ENCODE data around the gene SPON1. TPM values are rescaled to one million over a fixed set of nuclear protein-coding genes. Genes with fewer than 3 reads are reported as not detected.
"Not testable (repeated sequence)": the region's sequence is repeated elsewhere in the genome, so short reads cannot be mapped to it uniquely, and the experiment has no call there.

Gene SPON1
- total RNA-seq, 4 donors from 2014 or later: 42.6 to 74.0 (median 56.1) TPM

DNA sequence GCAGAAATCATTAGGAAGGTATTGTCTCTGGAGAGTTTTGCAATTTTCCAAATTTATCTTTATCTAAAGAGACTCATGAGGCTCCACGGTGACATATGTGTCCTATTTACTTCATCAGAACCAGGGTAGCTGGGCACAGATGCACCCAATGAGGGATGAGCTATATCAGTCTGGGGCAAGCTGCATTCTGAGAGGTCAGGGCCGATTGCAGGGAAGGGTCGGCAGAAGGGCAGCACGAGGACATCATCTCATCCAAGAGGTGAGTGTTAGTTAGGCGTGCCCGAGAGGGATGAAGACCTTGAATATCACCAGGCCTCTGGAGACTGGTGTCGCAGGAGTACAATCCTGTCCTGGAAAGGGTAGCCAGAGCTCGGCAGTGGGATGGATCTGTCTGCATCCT is 41.0 kb upstream of the SPON1 start:
- no peaks in the 10 kb centered on the region for H3K9me3 ChIP-seq
- TF ChIP-seq, protein P1, sequence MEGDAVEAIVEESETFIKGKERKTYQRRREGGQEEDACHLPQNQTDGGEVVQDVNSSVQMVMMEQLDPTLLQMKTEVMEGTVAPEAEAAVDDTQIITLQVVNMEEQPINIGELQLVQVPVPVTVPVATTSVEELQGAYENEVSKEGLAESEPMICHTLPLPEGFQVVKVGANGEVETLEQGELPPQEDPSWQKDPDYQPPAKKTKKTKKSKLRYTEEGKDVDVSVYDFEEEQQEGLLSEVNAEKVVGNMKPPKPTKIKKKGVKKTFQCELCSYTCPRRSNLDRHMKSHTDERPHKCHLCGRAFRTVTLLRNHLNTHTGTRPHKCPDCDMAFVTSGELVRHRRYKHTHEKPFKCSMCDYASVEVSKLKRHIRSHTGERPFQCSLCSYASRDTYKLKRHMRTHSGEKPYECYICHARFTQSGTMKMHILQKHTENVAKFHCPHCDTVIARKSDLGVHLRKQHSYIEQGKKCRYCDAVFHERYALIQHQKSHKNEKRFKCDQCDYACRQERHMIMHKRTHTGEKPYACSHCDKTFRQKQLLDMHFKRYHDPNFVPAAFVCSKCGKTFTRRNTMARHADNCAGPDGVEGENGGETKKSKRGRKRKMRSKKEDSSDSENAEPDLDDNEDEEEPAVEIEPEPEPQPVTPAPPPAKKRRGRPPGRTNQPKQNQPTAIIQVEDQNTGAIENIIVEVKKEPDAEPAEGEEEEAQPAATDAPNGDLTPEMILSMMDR (IDR thresholded peaks at IDR 0.05): no peak
- no peak for TF ChIP-seq POLR2AphosphoS5 (IDR thresholded peaks at IDR 0.05)
- no peak for TF ChIP-seq EP300 (IDR thresholded peaks at IDR 0.05; ENCODE audit: low read depth)
- TF ChIP-seq POLR2A (IDR thresholded peaks at IDR 0.05): no peak
- H3K36me3 ChIP-seq: no peaks in the 10 kb centered on the region
- H3K27ac ChIP-seq: no peak overlapping the region
- 69 to 87% methylated on average over 3 to 8 of the region's 8 CpGs for WGBS, 2 donors (ENCODE audit: low coverage in 1 of 2)
- intact Hi-C loops (cut with DNase I; ENCODE audit: low total_unique reads): no loop called here
- H3K4me3 ChIP-seq: no peak overlapping the region
- in situ Hi-C loops (cut with MboI; ENCODE audit: low pct_ligation_motif_present in 1 of 4, low pct_unique_long_range_greater_than_20kb in 1 of 4, low sequenced_read_pairs in 3 of 4): no loop called here
- no peak for DNase-seq
- no peaks in the 10 kb centered on the region for H3K27me3 ChIP-seq
- H3K4me1 ChIP-seq: peaks cover 0 to 11% (median 0%) of the 10 kb centered on the region in 4 donors

DNA sequence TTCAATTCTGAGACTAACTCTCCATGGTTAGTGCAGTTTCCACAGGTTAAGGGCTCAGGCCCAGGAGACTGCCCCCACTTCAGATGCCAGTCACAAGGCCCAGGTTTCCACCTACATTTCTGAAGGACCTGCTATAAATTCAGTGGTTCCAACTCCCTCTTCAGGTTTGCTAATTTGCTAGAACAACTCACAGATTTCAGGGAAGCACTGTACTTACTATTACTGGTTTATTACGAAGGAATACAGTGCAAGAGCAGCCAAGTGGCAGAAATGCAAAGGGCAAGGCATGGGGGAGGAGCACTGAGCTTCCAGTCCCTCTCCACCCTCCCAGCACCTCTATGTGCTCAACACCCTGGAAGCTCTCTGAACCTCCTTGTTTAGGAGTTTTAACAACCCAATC is 39.3 kb upstream of the SPON1 start:
- no peaks in the 10 kb centered on the region for H3K27me3 ChIP-seq
- no peaks in the 10 kb centered on the region for H3K9me3 ChIP-seq
- WGBS, 2 donors (ENCODE audit: low coverage in 1 of 2): 46% methylated on average over 1 of the region's 1 CpG; no CpG with 5 or more reads in 1 of the 2 donors
- no peak for DNase-seq
- peaks cover 0 to 11% (median 0%) of the 10 kb centered on the region in 4 donors for H3K4me1 ChIP-seq
- H3K4me3 ChIP-seq: no peak overlapping the region
- in situ Hi-C loops (cut with MboI; ENCODE audit: low pct_ligation_motif_present in 1 of 4, low pct_unique_long_range_greater_than_20kb in 1 of 4, low sequenced_read_pairs in 3 of 4) (no loop called here), intact Hi-C loops (cut with DNase I; ENCODE audit: low total_unique reads) (no loop called here)
- no peak for TF ChIP-seq EP300 (IDR thresholded peaks at IDR 0.05; ENCODE audit: low read depth)
- TF ChIP-seq POLR2AphosphoS5 (IDR thresholded peaks at IDR 0.05): no peak
- TF ChIP-seq, protein P1 (IDR thresholded peaks at IDR 0.05): no peak
- no peak for TF ChIP-seq POLR2A (IDR thresholded peaks at IDR 0.05)
- peak overlapping the region in 1 of 4 donors; percentile 8 for H3K27ac ChIP-seq
- H3K36me3 ChIP-seq: no peaks in the 10 kb centered on the region

DNA sequence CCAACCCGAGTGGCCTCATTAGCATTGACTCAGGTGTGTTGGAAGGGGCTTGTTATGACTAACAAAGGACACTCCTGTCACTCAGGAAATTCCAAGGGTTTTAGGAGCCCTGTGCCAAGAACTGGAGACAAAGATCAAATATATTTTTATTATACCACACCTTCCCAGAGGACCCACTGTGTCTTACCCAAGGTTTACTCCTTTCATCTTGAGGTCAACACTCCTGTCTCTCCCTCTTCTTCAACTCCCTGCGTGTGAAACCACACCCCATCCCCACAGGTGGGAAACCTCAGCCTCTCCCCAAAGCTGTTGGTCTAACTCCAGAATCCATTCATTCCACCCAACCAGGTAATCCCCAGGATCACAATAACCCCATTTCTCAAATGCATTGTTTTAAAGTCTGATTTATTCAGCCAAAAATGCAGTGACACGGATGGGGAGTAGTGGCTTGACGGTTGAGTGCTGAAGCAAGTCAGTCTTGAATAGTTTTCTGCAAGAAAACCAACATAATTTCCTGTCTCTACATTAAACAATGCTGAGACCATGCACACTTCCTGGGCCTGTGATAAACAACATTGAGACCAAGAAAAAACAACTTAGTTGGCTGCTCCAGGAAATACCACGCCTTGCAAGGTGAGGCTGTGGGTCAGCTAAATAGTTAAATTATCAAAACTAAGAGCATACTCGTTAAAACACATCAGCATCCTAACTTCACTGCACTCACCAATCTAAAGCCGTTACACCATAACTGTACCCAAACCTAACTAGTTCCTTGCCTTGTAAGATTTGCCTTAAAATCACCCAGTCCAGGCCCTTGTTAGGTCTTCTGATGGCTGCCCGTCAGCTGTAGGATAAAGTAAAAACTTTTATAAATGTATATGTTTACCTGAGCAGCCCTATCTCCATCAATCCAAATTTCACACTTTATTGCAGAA is 38.5 kb upstream of the SPON1 start:
- intact Hi-C loops (cut with DNase I; ENCODE audit: low total_unique reads): no loop called here
- in situ Hi-C loops (cut with MboI; ENCODE audit: low pct_ligation_motif_present in 1 of 4, low pct_unique_long_range_greater_than_20kb in 1 of 4, low sequenced_read_pairs in 3 of 4): no loop called here
- WGBS, 2 donors (ENCODE audit: low coverage in 1 of 2): 30 to 54% methylated on average over 1 to 8 of the region's 8 CpGs
- Histone ChIP-seq H3K36me3 (no peaks in the 10 kb centered on the region), H3K9me3 (no peaks in the 10 kb centered on the region), H3K27ac (peak overlapping the region in 1 of 4 donors; percentile 21), H3K27me3 (no peaks in the 10 kb centered on the region), H3K4me1 (peaks cover 0 to 11% (median 0%) of the 10 kb centered on the region in 4 donors), H3K4me3 (no peak overlapping the region)
- no peak for DNase-seq
- TF ChIP-seq EP300 (IDR thresholded peaks at IDR 0.05; ENCODE audit: low read depth): no peak
- TF ChIP-seq POLR2AphosphoS5 (IDR thresholded peaks at IDR 0.05): no peak
- TF ChIP-seq, protein P1 (IDR thresholded peaks at IDR 0.05): no peak
- no peak for TF ChIP-seq POLR2A (IDR thresholded peaks at IDR 0.05)

DNA sequence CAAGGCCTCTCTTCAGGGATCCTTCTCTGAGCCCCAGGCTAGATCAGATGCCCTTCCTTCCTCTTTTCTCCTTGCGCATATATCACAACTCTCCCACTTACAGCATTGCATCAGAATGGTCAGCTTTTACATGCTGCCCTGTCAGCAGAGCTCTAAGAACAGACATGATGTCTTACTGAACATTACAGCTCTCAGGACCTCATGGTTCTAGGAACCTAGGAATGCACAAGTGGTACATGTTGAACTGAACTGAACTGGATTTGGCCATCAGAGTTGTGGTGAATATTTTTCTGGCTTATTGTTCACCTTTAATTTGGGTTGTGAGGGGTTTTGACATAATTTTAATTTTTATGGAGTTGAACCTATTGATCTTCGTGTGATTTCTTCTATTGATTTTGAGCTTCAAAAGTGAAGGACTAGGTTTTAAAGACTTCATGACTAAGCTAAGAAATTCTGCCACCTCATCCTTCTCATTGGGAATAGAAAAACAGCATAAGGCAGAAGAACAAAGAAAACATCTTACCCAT is 37.7 kb upstream of the SPON1 start:
- peak overlapping the region in 1 of 4 donors; percentile 21 for H3K27ac ChIP-seq
- H3K4me3 ChIP-seq: no peak overlapping the region
- intact Hi-C loops (cut with DNase I; ENCODE audit: low total_unique reads) (no loop called here), in situ Hi-C loops (cut with MboI; ENCODE audit: low pct_ligation_motif_present in 1 of 4, low pct_unique_long_range_greater_than_20kb in 1 of 4, low sequenced_read_pairs in 3 of 4) (no loop called here)
- H3K4me1 ChIP-seq: peaks cover 0 to 11% (median 0%) of the 10 kb centered on the region in 4 donors
- H3K27me3 ChIP-seq: no peaks in the 10 kb centered on the region
- TF ChIP-seq POLR2A (IDR thresholded peaks at IDR 0.05): no peak
- TF ChIP-seq EP300 (IDR thresholded peaks at IDR 0.05; ENCODE audit: low read depth): no peak
- TF ChIP-seq POLR2AphosphoS5 (IDR thresholded peaks at IDR 0.05): no peak
- TF ChIP-seq, protein P1 (IDR thresholded peaks at IDR 0.05): no peak
- no peaks in the 10 kb centered on the region for H3K9me3 ChIP-seq
- 86 to 91% methylated on average over 1 to 2 of the region's 2 CpGs for WGBS, 2 donors (ENCODE audit: low coverage in 1 of 2)
- H3K36me3 ChIP-seq: no peaks in the 10 kb centered on the region
- no peak for DNase-seq

DNA sequence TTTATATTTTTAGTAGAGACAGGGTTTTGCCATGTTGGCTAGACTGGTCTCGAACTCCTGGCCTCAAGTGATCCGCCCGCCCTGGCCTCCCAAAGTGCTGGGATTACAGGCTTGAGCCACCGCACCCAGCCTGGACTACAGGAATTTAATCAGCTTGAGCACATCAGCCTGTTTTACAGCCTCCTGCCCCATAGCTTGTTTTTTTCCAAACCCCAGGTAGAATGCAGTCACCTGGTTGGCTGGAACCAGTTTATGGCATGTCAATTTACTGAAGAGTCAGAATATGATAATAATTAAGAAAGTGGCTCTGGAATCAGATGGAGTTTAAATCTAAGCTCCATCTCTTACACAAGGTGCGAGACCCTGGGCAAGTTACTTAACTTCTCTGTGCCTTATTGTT is 36.2 kb upstream of the SPON1 start:
- in situ Hi-C loops (cut with MboI; ENCODE audit: low pct_ligation_motif_present in 1 of 4, low pct_unique_long_range_greater_than_20kb in 1 of 4, low sequenced_read_pairs in 3 of 4); intact Hi-C loops (cut with DNase I; ENCODE audit: low total_unique reads); DNase-seq; H3K36me3 ChIP-seq; H3K27ac ChIP-seq; H3K27me3 ChIP-seq; H3K9me3 ChIP-seq; H3K4me3 ChIP-seq: not testable (repeated sequence)
- WGBS, 2 donors (ENCODE audit: low coverage in 1 of 2): 73 to 87% methylated on average over 5 of the region's 5 CpGs
- H3K4me1 ChIP-seq: peaks cover 0 to 11% (median 0%) of the 10 kb centered on the region in 4 donors

All from transverse colon (tissue), 4 donors.